Heart right ventricle (tissue), 16 donors: ENCODE measurements around the gene HTT. TPM values are rescaled to one million over a fixed set of nuclear protein-coding genes. Genes with fewer than 3 reads are reported as not detected.
A peak's percentile ranks its signal among the peaks of the same experiment; 100 is the strongest.

Experiments
- ATAC-seq, 8 donors: fragments of 200-7000 bp; cut with Tn5 transposase; one replicate each; pipeline ENCODE4 v1.9.1; 2020; ENCODE audit warnings: mild to moderate bottlenecking in 8 of 8, moderate library complexity in 8 of 8, moderate number of reproducible peaks in 1 of 8
- DNase-seq, 2 donors: peaks; one replicate each; pipeline ENCODE4 v3.0.0-alpha.2; 2020
- H3K27ac ChIP-seq, 10 donors: fragments of 200-600 bp; sonication (generic) in 2 of 10; one replicate each; pipeline versions ENCODE4 v1.5.0 to v1.8.0; 2020 to 2022; ENCODE audit warnings: mild to moderate bottlenecking in 3 of 10
- H3K27me3 ChIP-seq, 7 donors: fragments of 200-600 bp; one replicate each; pipeline ENCODE4 v1.8.0; 2021 to 2022; ENCODE audit warnings: mild to moderate bottlenecking in 2 of 7
- H3K36me3 ChIP-seq, 9 donors: fragments of 200-600 bp; sonication (generic) in 1 of 9; one replicate each; pipeline versions ENCODE4 v1.5.0 to v1.8.0; 2020 to 2022; ENCODE audit warnings: mild to moderate bottlenecking in 2 of 9
- H3K4me1 ChIP-seq, 9 donors: fragments of 200-600 bp; sonication (generic) in 1 of 9; one replicate each; pipeline versions ENCODE4 v1.5.0 to v1.8.0; 2020 to 2022; ENCODE audit warnings: mild to moderate bottlenecking in 4 of 9
- H3K4me3 ChIP-seq, 10 donors: fragments of 200-600 bp; sonication (generic) in 2 of 10; one replicate each; pipeline versions ENCODE4 v1.5.0 to v1.8.0; 2020 to 2022; ENCODE audit warnings: mild to moderate bottlenecking in 7 of 10, moderate library complexity in 2 of 10
- H3K9me3 ChIP-seq, 11 donors: fragments of 200-600 bp in 10 of 11; sonication (generic) in 2 of 11; one replicate each; pipeline versions ENCODE4 v1.5.0 to v1.8.0; 2013 to 2022; ENCODE audit warnings: mild to moderate bottlenecking in 2 of 11, control low read depth in 1 of 11, moderate library complexity in 1 of 11
- CTCF ChIP-seq, 9 donors: fragments of 200-600 bp; sonication (generic) in 2 of 9; IDR thresholded peaks; one replicate each; pipeline versions ENCODE4 v1.5.0 to v1.8.0; 2021 to 2022; ENCODE audit warnings: antibody characterized with exemption in 9 of 9, mild to moderate bottlenecking in 5 of 9, moderate library complexity in 1 of 9
- whole genome bisulfite sequencing, 2 donors: extraction: QIAGEN DNeasy Blood & Tissue Kit; methylation state at CpG; one replicate each; pipeline ENCODE4 v1.1.7; 2013; ENCODE audit warnings: inconsistent platforms in 1 of 2; 5-methylcytosine and 5-hydroxymethylcytosine counted together
- intact Hi-C, 10 donors: fragments of 100-400 bp; cut with DNase I; formaldehyde crosslinking; loops; one replicate each; pipeline versions ENCODE4 v1.11.1 to v1.14.2; 2022
- polyA plus RNA-seq, 2 donors: library from polyadenylated mRNA; stranded (reverse); fragments of 200-250 nt; gene quantifications; one replicate each; pipeline ENCODE4 v1.2.3, GENCODE V29; 2013
- total RNA-seq, 10 donors: library from RNA; stranded (reverse); fragmentation: NEBNext Ultra II Directional in 3 of 10; extraction: Animal tissue kit (Norgen Biotek cat#: 25700) in 3 of 10; gene quantifications; one replicate each; pipeline versions ENCODE4 v1.2.1 to v1.2.4, GENCODE V29; 2021 to 2023
- donor health status: Arrhythmogenic right ventricular cardiomyopathy.
- donor health status: ischemic (EF 13 %, LVEDD 7.1; RV severe dilation, severe dysfunction).
- donor health status: healthy with polysubstance abuse.
- donor health status: DM: no; HTN: yes; CAD: no.
- donor health status: DM: no; HTN: no; CAD: no.
- donor health status: ischemic (EF 25% LVEDD 6.9; RV normal size, moderate dysfunction).
- donor health status: ischemic (EF 25% LVEDD 5.7; RV mildly dilated, moderate dysfunction).
- donor health status: healthy.
- donor health status: DM: yes; HTN: yes; CAD: no.
- donor health status: Ischemic cardiomyopathy.
- donor health status: ischemic (EF 35%, LVEDD 5.7; RV mildly dilated, moderate dysfunction).
- donor health status: nonischemic (EF 11% LVEDD 7.7; RV severe dilation, severe dysfunction).
- donor health status: DM: yes; HTN: yes; CAD: no.
- donor health status: PGD.
- donor health status: ischemic (EF 29% LVEDD 5.4; RV normal size, mild dysfunction).
- donor health status: nonischemic (EF 23%, LVEDD 6.1; RV moderate dilation, normal function).

Gene HTT
- total and polyA plus RNA-seq, 12 donors: 6.3 to 34.0 (median 24.1) TPM

- Histone ChIP-seq H3K27me3 (no peaks in the 10 kb centered on the region), H3K27ac (no peak overlapping the region), H3K36me3 (peaks cover 0 to 99% (median 81%) of the 10 kb centered on the region in 9 donors), H3K4me3 (no peak overlapping the region), H3K4me1 (no peaks in the 10 kb centered on the region), H3K9me3 (no peaks in the 10 kb centered on the region)
- no peak for TF ChIP-seq CTCF (IDR thresholded peaks at IDR 0.05)
- 87% methylated on average over 4 of the region's 4 CpGs for WGBS, 2 donors
- intact Hi-C loops: no loop called here
- ATAC-seq (peak in 1 of 8 donors; percentile 49), DNase-seq (no peak)
Measured at GRCh38 chr4:3184725-3185124, 110.2 kb downstream of the HTT start.

- H3K27ac ChIP-seq: no peak overlapping the region
- peaks cover 0 to 100% (median 67%) of the 10 kb centered on the region in 9 donors for H3K36me3 ChIP-seq
- no peak for DNase-seq
- no peaks in the 10 kb centered on the region for H3K9me3 ChIP-seq
- no peaks in the 10 kb centered on the region for H3K27me3 ChIP-seq
- H3K4me1 ChIP-seq: no peaks in the 10 kb centered on the region
- no peak overlapping the region for H3K4me3 ChIP-seq
- intact Hi-C loops: no loop called here
- TF ChIP-seq CTCF (IDR thresholded peaks at IDR 0.05): no peak
- WGBS, 2 donors: 90 to 91% methylated on average over 11 of the region's 11 CpGs
- no peak for ATAC-seq
Measured at GRCh38 chr4:3186609-3187008, 112.1 kb downstream of the HTT start.

GRCh38 chr4:3188118-3188517 is 113.6 kb downstream of the HTT start:
- Histone ChIP-seq H3K36me3 (peaks cover 0 to 99% (median 54%) of the 10 kb centered on the region in 9 donors), H3K4me1 (peaks cover 0 to 3% (median 0%) of the 10 kb centered on the region in 9 donors), H3K4me3 (no peak overlapping the region), H3K27me3 (no peaks in the 10 kb centered on the region), H3K9me3 (no peaks in the 10 kb centered on the region), H3K27ac (no peak overlapping the region)
- intact Hi-C loops: no loop called here
- WGBS, 2 donors: 93 to 94% methylated on average over 6 of the region's 6 CpGs
- no peak for TF ChIP-seq CTCF (IDR thresholded peaks at IDR 0.05)
- no peak for ATAC-seq
- DNase-seq: no peak

- ATAC-seq (no peak), DNase-seq (no peak)
- Histone ChIP-seq H3K27me3 (no peaks in the 10 kb centered on the region), H3K36me3 (peaks cover 0 to 97% (median 45%) of the 10 kb centered on the region in 9 donors), H3K9me3 (no peaks in the 10 kb centered on the region), H3K4me3 (no peak overlapping the region), H3K27ac (no peak overlapping the region), H3K4me1 (peaks cover 0 to 3% (median 0%) of the 10 kb centered on the region in 9 donors)
- no peak for TF ChIP-seq CTCF (IDR thresholded peaks at IDR 0.05)
- intact Hi-C loops: no loop called here
Measured at GRCh38 chr4:3189459-3189858, 115.0 kb downstream of the HTT start.
